Measurements from ENCODE around the gene EFCAB6. TPM values are rescaled to one million over a fixed set of nuclear protein-coding genes. Genes with fewer than 3 reads are reported as not detected.

The EFCAB6 gene
- total RNA-seq, 1 experiment from 2014 or later = 1.7 TPM

DNA sequence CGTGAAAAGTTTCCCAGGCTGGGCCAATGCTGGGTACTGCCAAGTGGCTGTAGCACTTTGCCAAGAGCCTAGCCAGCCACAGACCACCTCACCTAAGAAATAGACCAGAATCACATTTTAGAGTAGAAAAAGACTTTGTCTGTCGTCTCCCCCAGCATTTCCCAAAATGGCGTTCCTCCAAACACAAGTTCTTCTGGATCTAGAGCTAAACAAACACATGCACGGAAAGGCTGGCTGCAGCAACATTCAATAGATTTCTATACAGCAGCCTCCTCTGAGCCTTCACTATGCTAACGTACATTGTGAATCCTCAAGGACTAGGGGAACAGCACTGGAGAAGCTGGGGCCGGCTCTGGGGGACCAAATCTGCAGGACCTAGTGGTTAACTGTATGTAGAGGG, 65.0 kb downstream of the EFCAB6 start:
- no peak for DNase-seq (ENCODE audit: low read depth)

DNA sequence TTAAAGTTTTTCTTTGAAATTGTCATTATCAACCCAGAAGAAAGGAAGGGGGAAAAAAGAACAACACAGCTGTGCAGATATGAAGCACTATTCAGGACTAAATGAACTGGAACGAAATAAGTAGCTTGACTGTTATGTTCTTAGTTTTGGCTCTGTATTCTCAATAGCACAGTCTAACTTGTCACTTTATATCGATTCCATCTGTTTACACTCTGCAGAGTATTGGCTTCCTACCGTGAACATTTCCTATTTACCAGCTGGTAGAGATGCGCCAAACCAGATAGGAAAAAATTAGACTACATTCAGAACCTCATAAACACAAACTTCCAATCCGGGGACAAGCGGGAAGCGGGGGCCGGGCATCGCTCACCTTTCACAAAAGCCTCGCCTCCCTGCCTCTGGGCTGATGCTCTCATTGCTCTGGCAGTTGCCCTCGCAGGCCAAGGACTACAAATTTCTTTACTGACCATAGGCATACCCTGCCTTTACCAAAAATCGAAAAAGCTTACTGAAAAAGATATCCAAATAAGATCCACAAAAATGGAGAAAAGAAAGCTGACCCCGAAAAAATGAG, 66.2 kb downstream of the EFCAB6 start:
- no peak for DNase-seq (ENCODE audit: low read depth)

DNA sequence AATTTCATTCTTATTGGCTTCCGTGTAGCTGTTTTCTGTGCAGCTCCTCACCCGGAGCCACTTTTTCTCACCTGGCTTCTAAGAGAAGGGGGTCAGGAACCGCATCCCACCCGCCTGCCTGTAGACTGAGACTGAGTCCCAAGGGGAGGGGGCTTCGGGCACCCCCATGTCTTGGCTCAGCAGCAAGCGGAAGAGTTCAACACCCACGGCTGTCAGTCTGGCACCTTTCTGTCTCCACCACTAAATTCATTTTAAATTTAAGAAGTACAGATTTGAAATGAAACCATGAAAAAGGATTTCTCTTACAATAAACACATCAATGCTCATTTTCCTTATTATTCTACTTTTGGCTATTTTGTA, 66.7 kb downstream of the EFCAB6 start:
- no peak for DNase-seq (ENCODE audit: low read depth)

DNA sequence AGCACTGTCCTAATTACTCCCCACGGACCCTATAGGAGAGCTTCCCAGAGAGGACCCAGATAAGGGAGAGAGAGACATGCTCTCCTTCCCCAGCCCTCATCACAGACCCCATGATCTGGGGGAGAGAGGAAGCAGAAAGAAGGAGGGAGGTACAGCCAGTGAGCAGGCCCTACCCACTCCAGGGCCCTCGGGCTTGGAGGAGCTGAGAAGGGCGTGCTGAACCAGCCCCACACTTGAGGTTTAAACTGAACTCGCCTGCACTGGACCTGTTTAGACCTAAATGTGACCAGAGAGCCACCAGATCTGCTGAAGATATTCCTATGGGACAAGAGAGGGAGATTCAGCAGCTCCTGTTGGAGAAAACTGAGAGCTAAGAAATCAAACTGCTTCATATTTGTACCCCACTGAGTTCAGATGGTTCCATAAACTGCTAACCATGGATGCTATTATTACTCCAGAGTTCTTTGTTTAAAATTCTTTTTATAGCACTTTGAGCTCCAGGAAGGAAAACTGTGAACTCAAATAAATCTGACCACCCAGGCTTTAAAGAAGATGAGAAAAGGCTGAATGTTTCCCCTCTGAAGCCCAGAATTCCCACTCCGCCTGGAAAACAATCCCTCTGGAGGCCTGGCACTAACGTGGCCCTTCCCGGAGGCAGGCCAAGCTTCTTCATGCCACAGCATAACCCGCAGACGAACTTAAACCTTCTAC, 67.2 kb downstream of the EFCAB6 start:
- no peak for DNase-seq (ENCODE audit: low read depth)

DNA sequence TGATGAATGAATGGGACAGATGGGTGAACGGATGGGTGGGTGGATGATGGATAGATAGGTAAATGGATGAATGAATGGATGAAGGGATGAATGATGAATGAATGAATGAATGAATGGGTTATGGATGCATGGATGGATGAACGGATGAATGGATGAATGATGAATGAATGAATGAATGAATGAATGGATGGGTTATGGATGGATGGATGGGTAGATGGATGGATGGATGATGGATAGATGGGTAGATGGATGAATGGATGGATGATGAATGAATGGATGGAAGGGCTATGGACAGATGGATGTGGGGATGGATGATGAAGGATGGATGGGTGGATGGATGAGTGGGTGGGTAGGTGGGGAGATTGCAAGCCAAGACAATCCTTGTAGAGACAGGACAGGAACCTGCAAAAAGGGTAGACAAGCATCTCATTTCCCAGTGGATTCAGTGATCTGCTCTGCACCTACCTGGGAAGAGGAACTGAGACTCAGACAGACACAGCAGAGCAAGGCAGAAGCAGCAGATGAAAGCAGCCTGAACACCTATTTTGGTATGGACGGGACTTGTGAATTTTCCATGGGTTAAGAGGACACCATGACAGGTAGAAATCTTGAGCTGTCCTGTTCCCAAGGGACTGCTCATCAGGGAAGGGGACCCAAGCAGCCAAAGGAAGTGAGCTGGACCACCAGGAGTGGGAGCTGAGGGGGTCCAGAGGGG, 68.0 kb downstream of the EFCAB6 start:
- no peak for DNase-seq (ENCODE audit: low read depth)

DNA sequence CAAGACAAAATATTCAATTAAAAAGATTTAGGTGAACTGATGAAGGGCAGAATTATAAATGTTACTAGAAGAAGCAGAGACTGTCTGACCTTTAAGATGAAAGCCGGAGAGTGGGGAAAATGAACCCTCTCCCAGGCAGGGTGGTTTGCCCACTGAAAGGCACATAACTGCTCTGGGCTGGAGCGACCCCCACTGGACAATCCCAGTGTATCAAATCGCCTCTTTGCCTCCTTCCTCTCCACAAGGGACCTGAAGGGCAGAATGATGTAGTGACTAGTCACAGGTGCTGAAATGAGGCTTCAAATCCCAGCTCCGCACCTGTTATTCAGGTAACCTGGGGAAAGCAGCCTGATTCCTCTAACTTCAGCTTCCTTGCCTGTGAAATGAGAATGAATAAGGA, 69.0 kb downstream of the EFCAB6 start:
- DNase-seq (ENCODE audit: low read depth) = no peak

DNA sequence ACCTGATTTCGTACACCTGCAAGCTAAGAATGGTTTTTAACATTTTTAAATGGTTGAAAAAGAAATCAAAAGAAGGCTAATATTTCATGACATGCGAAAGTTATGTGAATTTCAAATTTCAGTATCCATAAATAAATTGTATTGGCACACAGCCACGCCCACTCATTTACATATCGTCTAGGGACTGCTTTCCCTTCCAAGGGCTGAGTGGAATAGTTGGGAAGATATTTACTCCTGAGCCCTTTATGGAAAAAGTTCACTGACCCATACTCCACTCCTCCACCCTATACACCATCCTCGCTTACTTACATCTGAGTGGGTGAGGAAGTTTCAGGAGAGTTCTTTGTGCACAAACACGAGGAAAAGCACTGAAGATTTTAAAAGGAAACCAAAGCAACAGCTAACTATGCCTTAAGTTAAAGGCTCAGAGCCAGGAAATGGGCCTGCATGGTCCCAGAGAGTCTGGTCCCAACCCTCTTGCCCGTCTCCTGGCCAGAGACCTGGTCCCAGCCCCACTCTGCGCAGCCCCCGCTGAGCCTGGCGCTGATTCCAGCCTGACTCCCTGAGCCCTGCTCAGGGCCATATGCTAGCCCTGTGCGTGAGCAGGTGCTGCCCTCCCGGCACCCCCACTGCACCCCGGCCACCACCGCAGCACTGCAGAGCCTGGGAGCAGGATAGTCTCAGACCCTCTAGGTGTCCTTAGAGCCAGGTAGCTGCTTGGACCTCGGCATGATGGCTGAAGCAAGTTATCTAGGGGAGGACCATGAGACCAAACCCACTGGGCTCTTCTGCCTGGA, 69.8 kb downstream of the EFCAB6 start:
- no peak for DNase-seq (ENCODE audit: low read depth)

DNA sequence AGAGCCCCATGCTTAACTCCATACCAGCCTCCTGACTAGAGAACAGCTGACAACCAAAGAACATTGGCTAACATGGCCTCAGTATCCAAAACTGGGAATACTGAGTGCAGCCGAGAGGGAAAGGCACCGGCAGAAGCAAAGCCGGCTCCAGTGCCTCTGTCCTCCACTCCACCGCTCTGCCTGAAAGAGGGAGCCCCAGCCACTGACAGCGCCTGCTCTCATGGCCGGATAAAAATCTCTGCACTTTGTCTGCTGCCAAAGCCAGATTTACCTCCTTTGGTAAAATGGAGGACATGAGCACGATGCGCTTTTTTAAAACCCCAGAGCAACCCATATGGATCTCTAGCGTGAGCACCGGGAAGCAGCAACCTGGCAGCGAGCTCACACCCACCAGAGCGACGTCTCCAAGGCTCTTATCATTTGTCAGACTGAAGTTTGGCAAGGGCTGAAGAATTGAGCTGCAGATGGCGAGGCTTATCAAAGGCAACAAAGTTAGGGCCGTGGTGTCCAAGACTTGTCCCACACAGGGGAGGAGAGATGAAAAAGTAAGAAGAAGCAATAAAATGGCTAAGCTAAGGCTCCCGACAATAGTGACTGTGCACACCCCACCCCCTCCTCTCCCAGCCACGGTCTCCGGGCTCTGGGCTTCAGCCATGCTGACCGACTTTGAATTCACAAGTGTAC, 71.4 kb downstream of the EFCAB6 start:
- DNase-seq (ENCODE audit: low read depth) = no peak

DNA sequence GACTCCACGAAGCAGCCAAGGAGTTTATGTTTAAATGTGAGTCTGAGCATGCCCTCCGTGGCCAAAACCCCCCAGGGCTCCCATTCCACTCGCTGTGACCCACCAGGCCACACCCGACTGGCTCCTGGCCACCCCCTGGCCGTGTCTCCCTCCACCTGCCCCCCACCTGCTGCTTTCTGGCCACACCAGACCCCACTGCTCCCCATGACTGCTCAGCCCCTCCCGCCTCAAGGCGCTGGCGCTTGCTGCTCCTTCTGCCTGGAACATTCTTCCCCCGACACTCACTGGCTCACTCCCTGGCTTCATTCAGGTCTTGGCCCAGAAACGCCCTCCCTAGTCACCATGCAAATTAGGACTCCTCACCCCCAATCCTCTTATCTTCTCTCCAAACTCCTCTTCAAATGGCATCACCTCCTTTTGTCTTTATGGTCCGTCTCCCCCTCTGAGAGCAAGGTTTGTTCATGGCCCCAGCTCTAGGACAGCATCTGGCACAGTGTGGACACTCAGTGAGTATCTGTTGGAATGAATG, 72.2 kb downstream of the EFCAB6 start:
- no peak for DNase-seq (ENCODE audit: low read depth)

DNA sequence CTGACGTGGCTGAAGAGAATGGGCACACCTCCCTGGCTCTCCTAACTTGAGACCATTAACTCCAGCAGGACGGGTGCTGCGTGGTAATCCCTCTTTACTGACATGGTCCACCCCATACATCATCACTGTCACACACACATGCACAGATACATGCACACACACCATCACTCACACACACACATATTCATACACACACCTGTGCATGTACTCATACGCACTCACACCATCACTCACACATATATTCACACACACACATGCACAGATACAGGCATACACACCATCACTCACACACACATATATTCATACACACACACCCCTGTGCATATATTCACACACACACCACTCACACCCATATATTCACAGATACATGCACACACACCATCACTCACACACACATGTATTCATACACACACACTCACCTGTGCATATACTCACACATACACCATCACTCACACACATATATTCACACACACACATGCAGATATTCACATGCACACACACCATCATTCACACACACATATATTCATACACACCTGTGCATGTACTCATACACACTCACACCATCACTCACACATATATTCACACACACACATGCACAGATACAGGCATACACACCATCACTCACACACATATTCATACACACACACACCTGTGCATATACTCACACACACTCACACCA, 74.8 kb downstream of the EFCAB6 start:
- DNase-seq (ENCODE audit: low read depth) = no peak

DNA sequence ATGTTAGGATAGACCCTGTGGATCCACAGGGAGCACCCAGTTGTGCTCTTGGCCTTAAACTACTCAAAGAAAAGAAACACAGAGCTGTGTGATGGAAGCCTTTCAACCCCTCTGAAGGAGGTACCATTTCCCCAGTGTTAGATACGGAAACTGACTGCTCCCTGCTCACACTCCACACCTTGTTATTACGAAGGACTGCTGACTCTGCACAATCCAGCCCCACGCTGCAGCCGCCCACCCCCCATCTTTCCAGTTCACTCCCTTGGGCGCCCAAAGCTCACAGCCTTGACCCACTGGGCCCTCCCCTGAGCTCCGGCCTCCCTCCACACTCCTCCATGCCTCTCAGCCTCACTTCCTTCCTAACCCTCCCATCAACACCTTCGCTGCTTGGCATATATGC, 75.5 kb downstream of the EFCAB6 start:
- DNase-seq (ENCODE audit: low read depth) = no peak

DNA sequence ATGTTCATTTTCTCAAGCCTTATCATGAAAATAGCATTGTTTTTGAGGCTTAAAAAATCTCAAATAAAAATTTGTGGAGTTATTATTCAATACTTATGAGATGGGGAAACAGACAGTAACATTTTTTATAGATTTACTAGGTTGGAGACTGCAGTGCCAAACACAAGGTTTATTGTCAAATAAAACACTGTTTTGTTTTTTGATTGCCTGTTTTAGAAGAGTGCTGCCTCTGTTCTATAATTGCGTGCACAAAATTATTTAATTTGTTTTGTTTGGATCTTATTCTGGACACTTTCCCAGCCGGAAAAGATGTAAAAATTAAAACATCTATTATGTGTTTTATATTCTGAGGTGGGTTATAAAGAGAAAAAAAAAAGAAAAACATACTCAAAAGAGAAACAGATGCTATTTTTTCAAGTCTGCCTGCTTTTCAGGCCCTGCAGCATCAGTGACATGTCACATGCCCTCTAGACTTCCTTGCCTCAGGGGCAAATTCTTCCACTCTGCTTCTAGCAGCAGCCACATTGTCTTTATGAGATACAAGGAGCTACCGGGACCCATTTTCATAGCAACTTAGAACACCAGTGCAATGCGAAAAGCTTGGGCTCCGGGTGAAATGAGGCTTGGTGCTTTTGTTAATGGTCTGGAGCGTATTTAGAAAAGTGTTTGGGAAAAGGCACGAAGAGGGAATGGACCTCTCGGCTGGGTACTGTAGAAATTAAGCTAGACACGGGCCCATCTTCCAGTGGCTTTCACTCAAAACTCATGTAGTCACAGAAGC, 77.5 kb downstream of the EFCAB6 start:
- no peak for DNase-seq (ENCODE audit: low read depth)

DNA sequence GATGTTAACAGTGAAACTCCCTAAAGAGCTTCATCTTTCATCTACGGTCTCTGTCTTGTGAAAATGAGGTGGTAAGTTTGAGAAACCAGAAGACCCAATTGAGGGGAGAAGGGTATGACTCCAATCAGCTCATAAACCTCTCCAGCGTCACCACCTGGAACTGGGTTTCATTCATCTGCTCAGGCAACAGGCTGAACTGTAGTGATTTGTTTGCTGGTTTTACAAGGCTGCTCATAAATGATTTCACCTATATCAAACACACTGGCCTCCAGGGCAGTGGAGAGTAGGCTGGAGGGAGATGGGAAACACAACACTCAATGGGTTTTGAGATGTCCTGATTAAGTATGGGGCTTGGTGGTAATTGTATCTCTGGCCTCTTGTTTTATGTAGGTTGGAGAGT, 79.0 kb downstream of the EFCAB6 start:
- DNase-seq (ENCODE audit: low read depth) = no peak

DNA sequence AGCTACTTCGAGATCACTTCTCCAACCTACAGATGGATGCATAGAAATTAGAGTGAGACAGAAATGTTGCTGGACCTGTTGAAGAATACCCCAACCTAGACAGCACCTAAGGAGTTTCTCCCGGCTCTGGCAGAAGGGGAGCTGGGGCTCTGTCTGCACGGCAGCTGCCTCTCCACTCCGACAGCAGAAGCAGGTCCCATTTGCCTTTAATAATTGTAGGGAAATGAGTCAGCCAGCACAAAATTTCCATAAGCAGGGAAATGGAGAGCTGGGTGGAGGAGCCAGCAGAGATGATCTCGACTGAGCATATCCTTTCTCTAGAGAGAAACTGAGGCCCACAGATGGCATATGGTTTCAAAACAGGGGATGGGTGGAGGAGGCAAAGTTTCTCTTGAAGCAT, 80.1 kb downstream of the EFCAB6 start:
- no peak for DNase-seq (ENCODE audit: low read depth)

DNA sequence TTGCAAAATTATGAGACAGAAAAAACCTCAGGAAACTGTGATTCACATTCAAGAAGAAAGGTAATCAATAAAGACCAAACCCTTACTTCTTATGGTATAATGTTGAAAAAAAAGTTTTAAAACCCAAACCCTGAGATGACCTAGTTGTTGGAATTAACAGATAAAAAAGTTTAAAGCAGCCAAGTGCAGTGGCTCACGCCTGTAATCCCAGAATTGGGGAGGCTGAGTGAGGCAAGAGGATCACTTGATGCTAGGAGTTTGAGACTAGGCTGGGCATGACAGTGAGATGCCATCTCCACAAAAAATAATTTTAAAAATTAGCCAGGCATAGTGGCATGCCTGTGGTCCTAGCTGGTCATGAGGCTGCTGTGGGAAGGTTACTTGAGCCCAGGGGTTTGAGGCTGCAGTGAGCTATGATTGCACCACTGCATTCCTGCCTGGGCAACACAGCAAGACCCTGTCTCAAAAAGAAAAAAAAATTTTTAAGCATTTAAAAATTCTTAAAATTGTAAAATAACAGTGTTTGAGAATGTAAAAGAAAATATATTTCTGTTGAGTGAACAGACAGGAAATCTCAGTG, 85.1 kb downstream of the EFCAB6 start:
- no peak for DNase-seq (ENCODE audit: low read depth)

DNA sequence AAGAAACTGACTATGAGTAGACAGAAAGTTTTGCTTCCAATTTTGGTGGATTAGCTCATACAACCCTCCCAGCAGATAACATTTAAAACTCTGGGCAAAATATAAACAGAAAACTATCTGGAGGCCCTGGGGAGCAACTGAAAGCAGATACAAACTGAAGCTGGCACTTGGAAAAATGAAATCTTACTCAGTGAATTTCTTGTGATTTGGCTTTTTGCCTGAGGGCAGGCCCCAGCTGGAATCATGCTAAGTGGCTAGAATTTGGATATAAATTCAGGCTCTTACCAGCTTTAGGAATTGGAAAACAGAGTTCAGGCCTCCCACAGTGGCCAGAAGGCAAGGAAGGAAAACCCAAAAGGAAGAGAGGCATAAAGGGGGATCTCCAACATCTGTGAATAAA, 85.8 kb downstream of the EFCAB6 start:
- DNase-seq (ENCODE audit: low read depth) = no peak

DNA sequence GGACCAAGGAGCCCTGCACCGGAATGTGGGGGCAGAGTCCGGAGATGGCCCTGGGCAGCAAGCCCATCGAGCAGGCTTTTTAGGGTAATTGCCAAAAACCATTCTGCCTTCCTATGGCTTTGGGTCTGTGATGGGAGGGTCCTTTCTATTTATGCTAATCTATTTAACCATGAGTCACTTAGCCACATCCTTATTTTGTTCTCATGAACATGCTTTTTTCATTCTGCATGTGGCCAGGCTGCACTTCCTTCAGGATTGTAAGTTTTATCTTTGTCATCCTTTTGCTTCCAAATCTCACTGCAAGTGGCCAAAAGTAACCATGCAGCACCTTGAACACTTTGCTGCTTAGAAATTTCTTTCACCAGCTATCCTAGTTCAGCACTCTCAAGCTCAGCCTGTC, 88.3 kb downstream of the EFCAB6 start:
- no peak for DNase-seq (ENCODE audit: low read depth)

DNA sequence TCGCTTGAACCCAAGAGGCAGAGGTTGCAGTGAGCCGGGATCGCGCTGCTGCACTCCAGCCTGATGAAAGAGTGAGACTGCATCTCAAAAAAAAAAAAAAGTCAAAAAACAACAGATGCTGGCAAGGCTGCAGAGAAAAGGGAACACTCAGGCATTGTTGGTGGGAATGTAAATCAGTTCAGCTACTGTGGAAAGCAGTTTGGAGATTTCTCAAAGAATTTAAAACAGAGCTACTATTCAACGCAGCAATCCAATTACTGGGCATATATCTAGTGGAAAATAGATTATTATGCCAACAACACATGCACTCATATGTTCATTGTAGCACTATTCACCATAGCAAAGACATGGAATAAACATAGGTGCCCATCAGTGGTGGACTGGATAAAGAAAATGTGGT, 89.7 kb downstream of the EFCAB6 start:
- no peak for DNase-seq (ENCODE audit: low read depth)

DNA sequence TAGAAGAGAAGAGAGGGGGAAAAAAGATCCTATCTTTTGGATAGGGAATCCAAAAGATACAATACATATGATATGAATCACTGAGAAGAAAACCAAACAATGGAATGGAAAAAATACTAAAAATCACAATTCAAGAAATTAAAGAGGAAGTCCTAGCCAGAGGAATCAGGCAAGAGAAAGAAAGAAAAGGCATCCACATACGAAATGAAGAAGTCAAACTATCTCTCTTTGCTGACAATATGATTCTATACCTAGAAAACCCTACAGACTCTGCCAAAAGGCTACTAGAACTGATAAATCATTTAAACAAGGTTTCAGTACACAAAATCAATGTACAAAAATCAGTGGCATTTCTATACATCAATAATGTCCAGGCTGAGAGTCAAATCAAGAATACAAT, 91.4 kb downstream of the EFCAB6 start:
- DNase-seq (ENCODE audit: low read depth) = no peak

DNA sequence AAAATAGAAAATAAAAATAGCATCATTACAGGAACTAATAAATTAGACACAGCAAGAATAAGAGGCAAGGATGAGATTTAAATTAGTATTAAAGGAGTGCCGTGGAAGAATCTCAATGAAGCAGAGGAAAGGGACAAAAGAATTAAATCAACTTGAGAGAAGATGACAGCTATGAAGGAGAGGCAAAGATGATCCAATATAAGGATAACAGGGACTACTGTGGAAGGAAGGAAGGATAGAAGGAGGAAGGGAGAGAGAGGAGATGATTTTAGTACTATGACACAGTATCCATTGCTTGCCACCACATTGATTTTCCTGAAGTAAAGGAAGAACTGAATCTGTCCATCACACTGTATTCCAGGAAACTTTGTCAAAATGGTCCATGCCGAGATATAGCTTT, 98.0 kb downstream of the EFCAB6 start:
- no peak for DNase-seq (ENCODE audit: low read depth)

Data from LHCN-M2 (cell line).